Peyer's patch (tissue), 4 donors: ENCODE measurements around the gene PDE5A. TPM values are rescaled to one million over a fixed set of nuclear protein-coding genes. Genes with fewer than 3 reads are reported as not detected.

Experiments used
- DNase-seq, 3 donors: peaks; one replicate each; pipeline ENCODE4 v3.0.0-alpha.2; 2017 to 2019
- H3K27ac ChIP-seq, 4 donors: fragments of 200-600 bp; sonication (generic); one replicate each; pipeline ENCODE4 v1.5.1; 2016 to 2019
- H3K27me3 ChIP-seq, 2 donors: fragments of 200-600 bp; sonication (generic); one replicate each; pipeline ENCODE4 v1.5.1; 2019
- H3K36me3 ChIP-seq, 3 donors: fragments of 200-600 bp; sonication (generic); one replicate each; pipeline ENCODE4 v1.5.1; 2016 to 2019
- H3K4me1 ChIP-seq, 4 donors: fragments of 200-600 bp; sonication (generic); one replicate each; pipeline ENCODE4 v1.5.1; 2016 to 2019
- H3K4me3 ChIP-seq, 4 donors: fragments of 200-600 bp; sonication (generic); 1 replicate in 3 of 4; 2 replicates in 1 of 4; pipeline ENCODE4 v1.5.1; 2016 to 2019; ENCODE audit warnings: mild to moderate bottlenecking in 1 of 4
- H3K9me3 ChIP-seq, 4 donors: fragments of 200-600 bp; sonication (generic); one replicate each; pipeline ENCODE4 v1.5.1; 2016 to 2019; ENCODE audit warnings: mild to moderate bottlenecking in 1 of 4
- POLR2A ChIP-seq, 2 donors: fragments of 450-650 bp; IDR thresholded peaks; one replicate each; pipeline ENCODE4 v1.5.1; 2017; ENCODE audit warnings: antibody characterized with exemption in 2 of 2, mild to moderate bottlenecking in 2 of 2, moderate library complexity in 2 of 2
- total RNA-seq, 4 donors: library from RNA; depleted of rRNA; stranded (reverse); fragments of >200 nt; gene quantifications; one replicate each; pipeline ENCODE4 v1.1.0, GENCODE V29; 2016
- TF ChIP-seq, protein P1 (sequence below), 6 experiments: fragments of 450-650 bp in 4 of 6; fragments of 200-600 bp in 2 of 6; sonication (generic) in 1 of 6; IDR thresholded peaks; one replicate each; pipeline ENCODE4 v1.5.1; 2017 to 2019; ENCODE audit warnings: antibody characterized with exemption in 6 of 6, mild to moderate bottlenecking in 3 of 6, moderate library complexity in 1 of 6

The PDE5A gene
- total RNA-seq, 4 donors from 2014 or later: 37.7 to 58.6 (median 47.2) TPM

DNA sequence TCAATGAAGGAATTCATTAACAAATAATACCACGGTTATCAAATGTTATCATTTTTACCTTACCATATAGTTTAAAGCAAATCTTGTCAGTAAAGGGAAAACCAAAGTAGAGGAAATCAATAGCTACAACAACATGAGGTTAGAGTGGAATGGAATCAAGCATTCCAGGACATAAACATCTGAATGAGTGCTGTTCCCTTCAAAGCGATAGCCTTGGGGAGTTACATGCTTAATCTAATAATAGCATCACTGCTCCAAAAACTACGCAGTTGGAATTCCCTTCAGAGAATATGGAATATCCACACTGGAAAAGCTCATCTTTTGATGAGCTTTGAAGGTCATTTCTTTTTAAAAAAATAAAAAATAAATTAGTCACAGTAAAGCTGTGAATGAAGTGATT, 31.2 kb downstream of the PDE5A start:
- no peak for TF ChIP-seq POLR2A (IDR thresholded peaks at IDR 0.05)
- TF ChIP-seq, protein P1, sequence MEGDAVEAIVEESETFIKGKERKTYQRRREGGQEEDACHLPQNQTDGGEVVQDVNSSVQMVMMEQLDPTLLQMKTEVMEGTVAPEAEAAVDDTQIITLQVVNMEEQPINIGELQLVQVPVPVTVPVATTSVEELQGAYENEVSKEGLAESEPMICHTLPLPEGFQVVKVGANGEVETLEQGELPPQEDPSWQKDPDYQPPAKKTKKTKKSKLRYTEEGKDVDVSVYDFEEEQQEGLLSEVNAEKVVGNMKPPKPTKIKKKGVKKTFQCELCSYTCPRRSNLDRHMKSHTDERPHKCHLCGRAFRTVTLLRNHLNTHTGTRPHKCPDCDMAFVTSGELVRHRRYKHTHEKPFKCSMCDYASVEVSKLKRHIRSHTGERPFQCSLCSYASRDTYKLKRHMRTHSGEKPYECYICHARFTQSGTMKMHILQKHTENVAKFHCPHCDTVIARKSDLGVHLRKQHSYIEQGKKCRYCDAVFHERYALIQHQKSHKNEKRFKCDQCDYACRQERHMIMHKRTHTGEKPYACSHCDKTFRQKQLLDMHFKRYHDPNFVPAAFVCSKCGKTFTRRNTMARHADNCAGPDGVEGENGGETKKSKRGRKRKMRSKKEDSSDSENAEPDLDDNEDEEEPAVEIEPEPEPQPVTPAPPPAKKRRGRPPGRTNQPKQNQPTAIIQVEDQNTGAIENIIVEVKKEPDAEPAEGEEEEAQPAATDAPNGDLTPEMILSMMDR (IDR thresholded peaks at IDR 0.05): no peak
- Histone ChIP-seq H3K36me3 (peaks cover 0 to 5% (median 0%) of the 10 kb centered on the region in 3 donors), H3K27me3 (no peaks in the 10 kb centered on the region), H3K4me1 (no peaks in the 10 kb centered on the region), H3K9me3 (peaks cover 0 to 5% (median 0%) of the 10 kb centered on the region in 4 donors), H3K27ac (no peak overlapping the region), H3K4me3 (no peak overlapping the region)
- no peak for DNase-seq

DNA sequence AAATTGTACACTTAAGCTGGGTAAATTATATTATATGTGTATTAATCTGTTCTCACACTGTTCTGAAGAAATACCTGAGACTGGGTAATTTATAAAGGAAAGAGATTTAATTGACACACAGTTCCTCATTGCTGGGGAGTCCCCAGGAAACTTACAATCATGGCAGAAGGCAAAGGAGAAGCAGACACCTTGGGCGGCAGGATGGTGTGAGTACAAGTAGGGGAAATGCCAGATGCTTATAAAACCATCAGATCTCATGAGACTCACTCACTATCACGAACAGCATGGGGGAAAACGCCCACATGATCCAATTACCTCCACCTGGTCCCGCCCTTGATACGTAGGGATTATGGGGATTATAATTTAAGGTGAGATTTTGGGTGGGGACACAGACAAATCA, 34.9 kb downstream of the PDE5A start:
- H3K27me3 ChIP-seq: no peaks in the 10 kb centered on the region
- no peak overlapping the region for H3K27ac ChIP-seq
- peaks cover 0 to 5% (median 0%) of the 10 kb centered on the region in 3 donors for H3K36me3 ChIP-seq
- peaks cover 0 to 2% (median 0%) of the 10 kb centered on the region in 4 donors for H3K9me3 ChIP-seq
- H3K4me1 ChIP-seq: no peaks in the 10 kb centered on the region
- no peak overlapping the region for H3K4me3 ChIP-seq
- no peak for DNase-seq
- TF ChIP-seq POLR2A (IDR thresholded peaks at IDR 0.05): no peak
- TF ChIP-seq, protein P1 (IDR thresholded peaks at IDR 0.05): no peak

DNA sequence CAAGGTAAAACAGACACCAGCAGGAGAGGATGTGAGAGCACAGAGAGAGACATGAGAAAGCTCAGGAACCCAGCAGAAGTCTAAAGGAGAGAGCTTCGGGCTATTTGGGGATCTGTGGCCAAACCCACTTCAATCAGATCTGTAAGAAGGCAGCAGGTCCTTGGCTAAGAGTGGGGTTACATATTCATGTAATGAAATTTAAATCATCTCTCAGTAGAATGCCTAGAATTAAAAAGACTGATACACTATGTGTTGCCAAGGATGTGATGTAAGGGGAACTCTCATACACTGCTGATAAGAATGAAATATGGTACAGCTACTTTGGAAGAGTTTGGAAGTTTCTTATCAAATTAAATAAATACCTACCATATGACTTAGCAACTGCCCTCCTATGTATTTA, 35.8 kb downstream of the PDE5A start:
- Histone ChIP-seq H3K4me1 (no peaks in the 10 kb centered on the region), H3K27ac (no peak overlapping the region), H3K27me3 (no peaks in the 10 kb centered on the region), H3K36me3 (peaks cover 0 to 5% (median 0%) of the 10 kb centered on the region in 3 donors), H3K9me3 (no peaks in the 10 kb centered on the region), H3K4me3 (no peak overlapping the region)
- TF ChIP-seq POLR2A (IDR thresholded peaks at IDR 0.05): no peak
- TF ChIP-seq, protein P1 (IDR thresholded peaks at IDR 0.05): no peak
- DNase-seq: no peak

DNA sequence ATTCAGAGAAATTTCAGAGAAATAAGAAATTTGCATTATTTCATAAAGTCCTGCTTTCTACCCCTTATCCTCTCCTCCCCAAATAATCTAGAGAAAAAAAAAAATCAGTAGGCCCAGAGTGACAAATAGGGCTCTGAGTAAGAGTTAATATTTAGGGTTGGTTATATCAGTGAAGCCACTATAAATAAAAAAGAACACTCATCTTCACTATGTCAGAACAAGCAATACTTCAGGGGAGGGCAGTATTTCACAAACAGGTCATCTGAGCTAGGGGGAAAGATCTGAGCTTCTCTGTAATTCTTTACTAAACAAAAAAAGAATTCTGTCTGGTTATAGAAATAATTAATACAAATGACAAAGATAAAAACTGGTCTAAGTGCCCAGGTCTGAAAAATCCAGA, 39.4 kb downstream of the PDE5A start:
- Histone ChIP-seq H3K4me3 (no peak overlapping the region), H3K27me3 (no peaks in the 10 kb centered on the region), H3K4me1 (no peaks in the 10 kb centered on the region), H3K27ac (no peak overlapping the region), H3K9me3 (no peaks in the 10 kb centered on the region), H3K36me3 (no peaks in the 10 kb centered on the region)
- DNase-seq: no peak
- TF ChIP-seq, protein P1 (IDR thresholded peaks at IDR 0.05): no peak
- TF ChIP-seq POLR2A (IDR thresholded peaks at IDR 0.05): no peak

DNA sequence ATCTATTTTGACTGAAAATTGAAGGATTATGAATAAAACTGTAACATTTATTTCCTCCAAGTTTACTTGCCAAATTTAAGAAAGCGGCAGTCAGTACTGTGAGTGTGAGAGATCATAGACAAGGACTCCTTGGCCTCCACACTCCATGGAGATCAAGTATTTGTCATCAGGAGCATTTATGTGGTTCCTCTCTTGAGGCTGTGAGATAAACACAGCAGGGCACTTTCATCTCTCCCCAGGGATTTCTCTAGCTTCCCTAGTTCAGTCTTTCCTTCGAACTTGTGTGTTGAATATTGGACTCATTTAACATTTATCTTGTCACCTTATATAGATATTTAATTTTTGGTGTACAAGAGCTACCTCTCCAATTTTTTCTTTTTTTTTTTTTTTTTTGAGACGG, 40.8 kb downstream of the PDE5A start:
- no peaks in the 10 kb centered on the region for H3K4me1 ChIP-seq
- H3K27me3 ChIP-seq: no peaks in the 10 kb centered on the region
- no peak overlapping the region for H3K4me3 ChIP-seq
- no peaks in the 10 kb centered on the region for H3K9me3 ChIP-seq
- TF ChIP-seq, protein P1 (IDR thresholded peaks at IDR 0.05): no peak
- TF ChIP-seq POLR2A (IDR thresholded peaks at IDR 0.05): no peak
- H3K27ac ChIP-seq: no peak overlapping the region
- peaks cover 0 to 7% (median 0%) of the 10 kb centered on the region in 3 donors for H3K36me3 ChIP-seq
- DNase-seq: no peak

DNA sequence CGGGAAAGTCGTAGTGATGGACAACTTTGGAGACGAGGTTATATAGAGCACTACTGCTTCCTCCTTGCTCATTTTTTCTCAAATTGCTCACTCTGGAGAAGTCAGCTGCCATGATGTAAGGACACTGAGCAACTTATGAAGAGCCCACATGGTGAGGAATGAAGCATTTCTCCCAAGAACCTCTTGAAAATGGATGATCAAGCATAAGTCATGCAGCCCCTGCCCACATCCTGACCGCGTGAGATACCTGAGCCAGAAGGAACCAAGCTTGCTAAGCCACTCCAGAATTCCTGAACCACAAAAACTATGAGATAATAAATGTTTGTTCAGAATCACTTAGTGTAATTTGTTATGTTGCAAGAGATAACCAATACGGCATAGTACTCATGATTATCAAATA, 42.8 kb downstream of the PDE5A start:
- H3K27ac ChIP-seq: no peak overlapping the region
- no peak for DNase-seq
- peaks cover 0 to 7% (median 0%) of the 10 kb centered on the region in 3 donors for H3K36me3 ChIP-seq
- H3K4me3 ChIP-seq: no peak overlapping the region
- H3K27me3 ChIP-seq: no peaks in the 10 kb centered on the region
- no peaks in the 10 kb centered on the region for H3K9me3 ChIP-seq
- TF ChIP-seq, protein P1 (IDR thresholded peaks at IDR 0.05): no peak
- no peak for TF ChIP-seq POLR2A (IDR thresholded peaks at IDR 0.05)
- H3K4me1 ChIP-seq: no peaks in the 10 kb centered on the region
